ENCODE results near the gene SMURF2.

SMURF2 gene

DNA sequence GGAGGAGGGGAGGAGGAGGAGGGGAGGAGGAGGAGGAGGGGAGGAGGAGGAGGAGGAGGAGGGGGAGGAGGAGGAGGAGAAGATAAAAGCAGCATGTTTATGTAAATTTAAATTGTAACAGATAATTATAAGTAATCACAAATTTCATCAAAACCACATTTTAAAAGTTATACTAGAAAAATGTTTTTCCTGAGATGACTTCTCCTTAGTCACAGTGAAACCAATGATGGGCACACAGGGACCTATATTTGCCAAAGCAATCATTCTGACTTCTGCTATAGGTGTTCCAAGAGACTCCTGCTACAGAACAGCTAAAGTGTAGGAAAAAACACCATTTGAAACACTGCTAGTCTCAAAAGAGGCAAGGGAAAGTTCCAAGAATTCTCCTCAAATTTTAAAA is 88.9 kb downstream of the SMURF2 start:
- peak; percentile 25; the same call in 2 of the 3 replicates for ATAC-seq
- TF ChIP-seq ZFP3 (CRISPR knock-in tag; IDR thresholded peaks at IDR 0.05): no peak
- no peak for TF ChIP-seq ISL1 (CRISPR knock-in tag; IDR thresholded peaks at IDR 0.05)
- no peak for TF ChIP-seq SNAI2 (CRISPR knock-in tag; IDR thresholded peaks at IDR 0.05)
- no peak for TF ChIP-seq TCF4 (CRISPR knock-in tag; IDR thresholded peaks at IDR 0.05; ENCODE audit: borderline replicate concordance)
- TF ChIP-seq, protein P1, sequence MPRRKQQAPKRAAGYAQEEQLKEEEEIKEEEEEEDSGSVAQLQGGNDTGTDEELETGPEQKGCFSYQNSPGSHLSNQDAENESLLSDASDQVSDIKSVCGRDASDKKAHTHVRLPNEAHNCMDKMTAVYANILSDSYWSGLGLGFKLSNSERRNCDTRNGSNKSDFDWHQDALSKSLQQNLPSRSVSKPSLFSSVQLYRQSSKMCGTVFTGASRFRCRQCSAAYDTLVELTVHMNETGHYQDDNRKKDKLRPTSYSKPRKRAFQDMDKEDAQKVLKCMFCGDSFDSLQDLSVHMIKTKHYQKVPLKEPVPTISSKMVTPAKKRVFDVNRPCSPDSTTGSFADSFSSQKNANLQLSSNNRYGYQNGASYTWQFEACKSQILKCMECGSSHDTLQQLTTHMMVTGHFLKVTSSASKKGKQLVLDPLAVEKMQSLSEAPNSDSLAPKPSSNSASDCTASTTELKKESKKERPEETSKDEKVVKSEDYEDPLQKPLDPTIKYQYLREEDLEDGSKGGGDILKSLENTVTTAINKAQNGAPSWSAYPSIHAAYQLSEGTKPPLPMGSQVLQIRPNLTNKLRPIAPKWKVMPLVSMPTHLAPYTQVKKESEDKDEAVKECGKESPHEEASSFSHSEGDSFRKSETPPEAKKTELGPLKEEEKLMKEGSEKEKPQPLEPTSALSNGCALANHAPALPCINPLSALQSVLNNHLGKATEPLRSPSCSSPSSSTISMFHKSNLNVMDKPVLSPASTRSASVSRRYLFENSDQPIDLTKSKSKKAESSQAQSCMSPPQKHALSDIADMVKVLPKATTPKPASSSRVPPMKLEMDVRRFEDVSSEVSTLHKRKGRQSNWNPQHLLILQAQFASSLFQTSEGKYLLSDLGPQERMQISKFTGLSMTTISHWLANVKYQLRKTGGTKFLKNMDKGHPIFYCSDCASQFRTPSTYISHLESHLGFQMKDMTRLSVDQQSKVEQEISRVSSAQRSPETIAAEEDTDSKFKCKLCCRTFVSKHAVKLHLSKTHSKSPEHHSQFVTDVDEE (CRISPR knock-in tag; IDR thresholded peaks at IDR 0.05): no peak
- TF ChIP-seq BACH2 (CRISPR knock-in tag; IDR thresholded peaks at IDR 0.05; ENCODE audit: borderline replicate concordance): no peak
- TF ChIP-seq OSR1 (CRISPR knock-in tag; IDR thresholded peaks at IDR 0.05): no peak
- no peak for TF ChIP-seq ZNF70 (CRISPR knock-in tag; IDR thresholded peaks at IDR 0.05)
- TF ChIP-seq ZNF8 (CRISPR knock-in tag; IDR thresholded peaks at IDR 0.05): no peak
- TF ChIP-seq ZC3H10 (CRISPR knock-in tag; IDR thresholded peaks at IDR 0.05): no peak
- no peak for TF ChIP-seq POU6F1 (CRISPR knock-in tag; IDR thresholded peaks at IDR 0.05; ENCODE audit: borderline replicate concordance, low read depth)

DNA sequence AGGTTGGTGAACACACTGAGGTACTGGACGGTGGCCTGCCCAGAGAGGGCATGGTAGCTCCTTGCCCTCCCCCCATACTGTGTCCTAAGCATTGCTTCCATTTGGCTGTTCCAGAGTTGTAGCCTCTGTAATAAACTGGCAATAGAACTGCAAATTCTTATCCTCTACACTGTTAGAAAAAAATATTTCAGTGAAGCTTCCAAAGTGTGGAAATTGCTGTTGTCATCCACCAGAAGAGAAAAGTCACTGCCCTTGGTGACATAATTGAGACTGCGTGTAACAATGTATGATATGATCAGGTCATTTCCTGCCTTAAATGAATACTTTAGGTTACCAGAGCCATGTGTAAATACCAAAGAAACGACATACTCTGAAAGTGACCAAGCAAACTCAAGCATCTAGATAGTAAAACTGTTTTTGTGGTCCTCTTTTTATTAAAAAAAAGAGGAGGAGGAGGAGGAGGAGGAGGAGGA is 89.4 kb downstream of the SMURF2 start:
- no peak for TF ChIP-seq ZFP3 (CRISPR knock-in tag; IDR thresholded peaks at IDR 0.05)
- peak; percentile 57 for ATAC-seq

DNA sequence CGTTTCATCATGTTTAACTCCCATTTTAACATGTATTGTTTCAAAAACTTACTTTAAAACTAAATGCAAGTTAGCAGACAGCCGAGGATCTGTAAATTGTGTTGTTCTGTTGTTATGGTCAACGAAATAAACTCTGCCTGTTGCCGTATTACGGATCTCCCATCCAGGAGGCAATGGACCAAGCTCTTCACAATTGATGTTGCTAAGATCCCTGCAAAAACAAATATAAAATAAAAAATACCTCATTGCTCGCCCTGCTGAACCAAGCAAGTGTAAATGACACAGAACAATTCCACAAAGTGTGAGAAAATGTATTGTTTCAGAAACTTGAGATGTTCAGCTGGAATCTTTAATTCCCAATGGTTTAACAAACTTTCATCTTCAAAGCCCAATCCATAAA is 90.4 kb downstream of the SMURF2 start:
- TF ChIP-seq, protein P1 (CRISPR knock-in tag; IDR thresholded peaks at IDR 0.05): no peak
- no peak for TF ChIP-seq TCF4 (CRISPR knock-in tag; IDR thresholded peaks at IDR 0.05; ENCODE audit: borderline replicate concordance)
- no peak for TF ChIP-seq RARB (CRISPR knock-in tag; IDR thresholded peaks at IDR 0.05)
- TF ChIP-seq PATZ1 (CRISPR knock-in tag; IDR thresholded peaks at IDR 0.05; ENCODE audit: borderline replicate concordance): no peak
- no peak for ATAC-seq

- ATAC-seq: peak; percentile 35; the same call in 2 of the 3 replicates
- no peak for TF ChIP-seq ZNF8 (CRISPR knock-in tag; IDR thresholded peaks at IDR 0.05)
- no peak for TF ChIP-seq BACH2 (CRISPR knock-in tag; IDR thresholded peaks at IDR 0.05; ENCODE audit: borderline replicate concordance)
- no peak for TF ChIP-seq CSDC2 (CRISPR knock-in tag; IDR thresholded peaks at IDR 0.05)
- TF ChIP-seq OSR1 (CRISPR knock-in tag; IDR thresholded peaks at IDR 0.05): no peak
- TF ChIP-seq ZNF70 (CRISPR knock-in tag; IDR thresholded peaks at IDR 0.05): no peak
- TF ChIP-seq PATZ1 (CRISPR knock-in tag; IDR thresholded peaks at IDR 0.05; ENCODE audit: borderline replicate concordance): no peak
- no peak for TF ChIP-seq ISL1 (CRISPR knock-in tag; IDR thresholded peaks at IDR 0.05)
- TF ChIP-seq PPARA (CRISPR knock-in tag; IDR thresholded peaks at IDR 0.05; ENCODE audit: borderline replicate concordance): no peak
- TF ChIP-seq SNAI2 (CRISPR knock-in tag; IDR thresholded peaks at IDR 0.05): no peak
- TF ChIP-seq, protein P2, sequence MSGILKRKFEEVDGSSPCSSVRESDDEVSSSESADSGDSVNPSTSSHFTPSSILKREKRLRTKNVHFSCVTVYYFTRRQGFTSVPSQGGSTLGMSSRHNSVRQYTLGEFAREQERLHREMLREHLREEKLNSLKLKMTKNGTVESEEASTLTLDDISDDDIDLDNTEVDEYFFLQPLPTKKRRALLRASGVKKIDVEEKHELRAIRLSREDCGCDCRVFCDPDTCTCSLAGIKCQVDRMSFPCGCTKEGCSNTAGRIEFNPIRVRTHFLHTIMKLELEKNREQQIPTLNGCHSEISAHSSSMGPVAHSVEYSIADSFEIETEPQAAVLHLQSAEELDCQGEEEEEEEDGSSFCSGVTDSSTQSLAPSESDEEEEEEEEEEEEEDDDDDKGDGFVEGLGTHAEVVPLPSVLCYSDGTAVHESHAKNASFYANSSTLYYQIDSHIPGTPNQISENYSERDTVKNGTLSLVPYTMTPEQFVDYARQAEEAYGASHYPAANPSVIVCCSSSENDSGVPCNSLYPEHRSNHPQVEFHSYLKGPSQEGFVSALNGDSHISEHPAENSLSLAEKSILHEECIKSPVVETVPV (CRISPR knock-in tag; IDR thresholded peaks at IDR 0.05): no peak
- TF ChIP-seq, protein P1 (CRISPR knock-in tag; IDR thresholded peaks at IDR 0.05): no peak
- no peak for TF ChIP-seq ZC3H10 (CRISPR knock-in tag; IDR thresholded peaks at IDR 0.05)
- no peak for TF ChIP-seq TOX (CRISPR knock-in tag; IDR thresholded peaks at IDR 0.05; ENCODE audit: borderline replicate concordance)
- TF ChIP-seq GLIS3 (CRISPR knock-in tag; IDR thresholded peaks at IDR 0.05): no peak
Measured at GRCh38 chr17:64565563-64565962, 96.5 kb downstream of the SMURF2 start.
